Liver (tissue), 9 donors: ENCODE measurements around the gene GNG8. TPM values are rescaled to one million over a fixed set of nuclear protein-coding genes. Genes with fewer than 3 reads are reported as not detected.
A peak's percentile ranks its signal among the peaks of the same experiment; 100 is the strongest.

Source experiments
- DNase-seq: peaks from one replicate; pipeline ENCODE4 v3.0.0-alpha.2; 2017; ENCODE audit warnings: low spot score
- H3K27ac ChIP-seq, 2 donors: one replicate each; pipeline ENCODE4 v1.7.0; 2013; ENCODE audit warnings: inconsistent platforms in 2 of 2, low read length in 2 of 2, control low read depth in 1 of 2, low read depth in 1 of 2, mild to moderate bottlenecking in 1 of 2
- H3K27me3 ChIP-seq, 4 donors: one replicate each; pipeline versions ENCODE4 v1.6.1 to v1.7.0; 2013; ENCODE audit warnings: low read length in 3 of 4, inconsistent platforms in 1 of 4, mild to moderate bottlenecking in 1 of 4, moderate library complexity in 1 of 4; ENCODE audit not compliant: control insufficient read depth in 4 of 4, insufficient read depth in 4 of 4
- H3K36me3 ChIP-seq, 4 donors: one replicate each; pipeline versions ENCODE4 v1.6.1 to v1.7.0; 2013; ENCODE audit warnings: low read length in 3 of 4, mild to moderate bottlenecking in 3 of 4, low read depth in 1 of 4, moderate library complexity in 1 of 4; ENCODE audit not compliant: control insufficient read depth in 4 of 4, insufficient read depth in 3 of 4
- H3K4me1 ChIP-seq, 4 donors: one replicate each; pipeline versions ENCODE4 v1.6.1 to v1.7.0; 2013; ENCODE audit warnings: low read length in 3 of 4, mild to moderate bottlenecking in 3 of 4, moderate library complexity in 1 of 4; ENCODE audit not compliant: control insufficient read depth in 4 of 4, insufficient read depth in 4 of 4
- H3K4me3 ChIP-seq, 3 donors: one replicate each; pipeline versions ENCODE4 v1.6.1 to v1.7.0; 2013; ENCODE audit warnings: low read length in 3 of 3, control low read depth in 1 of 3, low read depth in 1 of 3, mild to moderate bottlenecking in 1 of 3
- H3K9ac ChIP-seq, 2 donors: one replicate each; pipeline ENCODE4 v1.7.0; 2013; ENCODE audit warnings: low read length in 2 of 2, mild to moderate bottlenecking in 2 of 2, moderate library complexity in 2 of 2, control low read depth in 1 of 2, low read depth in 1 of 2
- H3K9me3 ChIP-seq, 4 donors: one replicate each; pipeline versions ENCODE4 v1.6.1 to v1.7.0; 2013; ENCODE audit warnings: low read length in 3 of 4; ENCODE audit not compliant: control insufficient read depth in 4 of 4
- CTCF ChIP-seq: fragments of 150-350 bp; IDR thresholded peaks from 2 replicates; pipeline ENCODE4 v1.5.1; 2017; ENCODE audit warnings: improper control_type of control experiment, low read depth, low read length; ENCODE audit not compliant: missing input control
- EGR1 ChIP-seq, 2 donors: IDR thresholded peaks; 2 replicates each; pipeline ENCODE4 v1.6.1; 2016 to 2018; ENCODE audit warnings: antibody characterized with exemption in 2 of 2, low read depth in 2 of 2
- FOXA1 ChIP-seq: IDR thresholded peaks from 2 replicates; pipeline ENCODE4 v1.6.1; 2016; ENCODE audit warnings: antibody characterized with exemption
- FOXA2 ChIP-seq: IDR thresholded peaks from 2 replicates; pipeline ENCODE4 v1.6.1; 2016; ENCODE audit warnings: antibody characterized with exemption
- GABPA ChIP-seq, 2 donors: IDR thresholded peaks in 1 of 2; conservative IDR thresholded peaks in 1 of 2; 2 replicates each; pipeline ENCODE4 v1.6.1; 2016; ENCODE audit warnings: antibody characterized with exemption in 2 of 2, mild to moderate bottlenecking in 1 of 2, moderate library complexity in 1 of 2
- HNF4A ChIP-seq, 2 donors: conservative IDR thresholded peaks; 2 replicates each; pipeline ENCODE4 v1.6.1; 2016; ENCODE audit warnings: antibody characterized with exemption in 2 of 2, mild to moderate bottlenecking in 2 of 2
- HNF4G ChIP-seq: IDR thresholded peaks from 2 replicates; pipeline ENCODE4 v1.6.1; 2016; ENCODE audit warnings: antibody characterized with exemption
- JUND ChIP-seq, 2 donors: IDR thresholded peaks; 2 replicates each; pipeline ENCODE4 v1.6.1; 2016; ENCODE audit warnings: antibody characterized with exemption in 2 of 2
- NR2F2 ChIP-seq: IDR thresholded peaks from 2 replicates; pipeline ENCODE4 v1.6.1; 2016; ENCODE audit warnings: antibody characterized with exemption
- RAD21 ChIP-seq, 2 donors: IDR thresholded peaks; 2 replicates each; pipeline ENCODE4 v1.6.1; 2016; ENCODE audit warnings: antibody characterized with exemption in 2 of 2, mild to moderate bottlenecking in 2 of 2
- RXRA ChIP-seq, 2 donors: IDR thresholded peaks; 2 replicates each; pipeline ENCODE4 v1.6.1; 2017 to 2018; ENCODE audit warnings: antibody characterized with exemption in 2 of 2, mild to moderate bottlenecking in 1 of 2
- SP1 ChIP-seq: IDR thresholded peaks from 2 replicates; pipeline ENCODE4 v1.6.1; 2018; ENCODE audit warnings: antibody characterized with exemption, mild to moderate bottlenecking
- TAF1 ChIP-seq: conservative IDR thresholded peaks from 2 replicates; pipeline ENCODE4 v1.6.1; 2016; ENCODE audit warnings: antibody characterized with exemption, mild to moderate bottlenecking
- WGBS: extraction: QIAGEN DNeasy Blood & Tissue Kit; methylation state at CpG from one replicate; pipeline ENCODE4 v1.1.7; 2013; 5-methylcytosine and 5-hydroxymethylcytosine counted together
- polyA plus RNA-seq, 2 donors: library from polyadenylated mRNA; stranded (reverse) in 1 of 2; unstranded in 1 of 2; fragments of 200-250 nt in 1 of 2; fragments of >200 nt in 1 of 2; fragmentation: Nextera tagmentation in 1 of 2; extraction: Ambion mirVana in 1 of 2; gene quantifications; one replicate each; pipeline versions ENCODE4 v1.2.1 to v1.2.3, GENCODE V29; 2013 to 2015
- total RNA-seq, 2 donors: library from RNA; depleted of rRNA; stranded (reverse); fragments of >200 nt; gene quantifications; one replicate each; pipeline ENCODE4 v1.2.3, GENCODE V29; 2014
- TF ChIP-seq, protein P1 (sequence below): IDR thresholded peaks from 2 replicates; pipeline ENCODE4 v1.6.1; 2016; ENCODE audit warnings: antibody characterized with exemption, mild to moderate bottlenecking
- TF ChIP-seq, protein P2 (sequence below): IDR thresholded peaks from 2 replicates; pipeline ENCODE4 v1.6.1; 2016; ENCODE audit warnings: antibody characterized with exemption
- TF ChIP-seq, protein P3 (sequence below): IDR thresholded peaks from 2 replicates; pipeline ENCODE4 v1.6.1; 2016; ENCODE audit warnings: antibody characterized with exemption
- donor health status: healthy.
- donor health status: healthy.
- donor health status: healthy.
- donor health status: healthy.
- donor health status: healthy.

GNG8 gene
- total and polyA plus RNA-seq, 4 donors: not detected

- 54% methylated on average over 7 of the region's 7 CpGs for WGBS
- Histone ChIP-seq H3K9ac (no peak overlapping the region), H3K4me1 (peaks cover 0 to 5% (median 0%) of the 10 kb centered on the region in 4 donors), H3K4me3 (no peak overlapping the region), H3K27me3 (no peaks in the 10 kb centered on the region), H3K27ac (no peak overlapping the region), H3K36me3 (no peaks in the 10 kb centered on the region), H3K9me3 (no peaks in the 10 kb centered on the region)
- DNase-seq: no peak
- TF ChIP-seq RXRA (IDR thresholded peaks at IDR 0.05): no peak
- TF ChIP-seq EGR1 (IDR thresholded peaks at IDR 0.05; ENCODE audit: low read depth in 2 of 2): no peak
- no peak for TF ChIP-seq SP1
- TF ChIP-seq RAD21 (IDR thresholded peaks at IDR 0.05): no peak
- no peak for TF ChIP-seq TAF1
- TF ChIP-seq FOXA2: no peak
- TF ChIP-seq NR2F2: no peak
These were observed 13.9 kb downstream of the GNG8 start for GRCh38 chr19:46622118-46622446.

DNA sequence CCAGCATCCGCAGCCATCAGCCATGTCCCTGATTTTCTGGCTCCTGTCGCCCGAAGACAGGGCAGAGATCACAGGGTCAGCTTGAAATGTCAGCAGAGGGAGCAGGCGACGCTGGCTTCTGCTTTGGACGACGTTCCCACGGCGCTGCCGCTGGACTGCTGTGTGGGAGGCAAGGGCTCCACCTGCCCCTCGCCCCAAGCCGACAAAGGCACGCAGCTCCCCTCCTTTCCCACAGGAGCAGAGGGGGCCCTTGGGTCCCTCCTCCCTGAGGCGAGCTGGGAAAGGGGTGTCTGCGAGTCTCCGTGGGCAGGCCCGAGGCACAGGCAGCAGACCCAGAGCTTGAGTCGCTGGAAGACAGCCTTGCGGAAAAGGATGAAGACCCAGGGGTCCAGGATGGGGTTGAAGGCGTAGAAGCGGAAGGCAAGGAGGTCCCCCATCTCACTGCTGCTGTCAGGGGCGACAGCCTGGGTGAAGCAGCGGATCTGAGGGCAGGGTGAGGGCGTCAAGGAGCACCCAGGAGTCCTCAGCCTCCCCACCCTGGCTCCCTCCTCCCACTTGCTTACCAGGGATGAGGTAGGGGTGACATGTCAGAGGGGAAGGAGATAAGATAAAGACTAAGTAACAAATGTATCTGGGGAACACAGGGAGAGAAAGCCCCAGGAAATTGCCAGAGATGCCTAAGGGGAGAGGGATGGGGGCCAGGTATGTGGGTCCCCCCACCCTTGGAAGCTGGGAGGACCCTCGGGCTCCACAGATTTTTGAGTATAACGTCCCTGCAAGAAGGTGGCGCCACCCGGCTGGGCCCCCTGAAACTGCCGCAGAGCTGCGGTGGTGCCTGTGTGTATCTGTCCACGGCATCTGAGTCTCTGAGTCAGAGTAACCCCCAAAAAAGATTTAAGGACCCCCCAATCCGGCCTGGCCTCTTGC is 14.5 kb downstream of the GNG8 start:
- Histone ChIP-seq H3K4me3 (peak overlapping the region in 1 of 3 donors; percentile 3), H3K27me3 (no peaks in the 10 kb centered on the region), H3K36me3 (no peaks in the 10 kb centered on the region), H3K27ac (peak overlapping the region in 1 of 2 donors; percentile 35), H3K9me3 (no peaks in the 10 kb centered on the region), H3K4me1 (peaks cover 0 to 8% (median 3%) of the 10 kb centered on the region in 4 donors), H3K9ac (no peak overlapping the region)
- no peak for TF ChIP-seq CTCF
- TF ChIP-seq RAD21 (IDR thresholded peaks at IDR 0.05): no peak
- TF ChIP-seq FOXA1: no peak
- peak; percentile 87 for TF ChIP-seq NR2F2
- TF ChIP-seq SP1: no peak
- TF ChIP-seq GABPA (IDR thresholded peaks at IDR 0.05 in 1 of 2, conservative IDR thresholded peaks at IDR 0.05 in 1 of 2): no peak
- DNase-seq: no peak
- 49% methylated on average over 32 of the region's 32 CpGs for WGBS

- no peaks in the 10 kb centered on the region for H3K27me3 ChIP-seq
- DNase-seq: no peak
- H3K9me3 ChIP-seq: no peaks in the 10 kb centered on the region
- WGBS: 66% methylated on average over 6 of the region's 6 CpGs
- H3K27ac ChIP-seq: peak overlapping the region in 1 of 2 donors; percentile 35
- peaks cover 0 to 8% (median 3%) of the 10 kb centered on the region in 4 donors for H3K4me1 ChIP-seq
- no peak overlapping the region for H3K4me3 ChIP-seq
- TF ChIP-seq HNF4A (conservative IDR thresholded peaks at IDR 0.05) (no peak), FOXA1 (no peak), HNF4G (no peak), SP1 (no peak), GABPA (IDR thresholded peaks at IDR 0.05 in 1 of 2, conservative IDR thresholded peaks at IDR 0.05 in 1 of 2) (no peak), TAF1 (no peak), CTCF (no peak), FOXA2 (no peak), JUND (IDR thresholded peaks at IDR 0.05) (no peak), NR2F2 (no peak), RXRA (IDR thresholded peaks at IDR 0.05) (no peak)
- TF ChIP-seq, protein P1, sequence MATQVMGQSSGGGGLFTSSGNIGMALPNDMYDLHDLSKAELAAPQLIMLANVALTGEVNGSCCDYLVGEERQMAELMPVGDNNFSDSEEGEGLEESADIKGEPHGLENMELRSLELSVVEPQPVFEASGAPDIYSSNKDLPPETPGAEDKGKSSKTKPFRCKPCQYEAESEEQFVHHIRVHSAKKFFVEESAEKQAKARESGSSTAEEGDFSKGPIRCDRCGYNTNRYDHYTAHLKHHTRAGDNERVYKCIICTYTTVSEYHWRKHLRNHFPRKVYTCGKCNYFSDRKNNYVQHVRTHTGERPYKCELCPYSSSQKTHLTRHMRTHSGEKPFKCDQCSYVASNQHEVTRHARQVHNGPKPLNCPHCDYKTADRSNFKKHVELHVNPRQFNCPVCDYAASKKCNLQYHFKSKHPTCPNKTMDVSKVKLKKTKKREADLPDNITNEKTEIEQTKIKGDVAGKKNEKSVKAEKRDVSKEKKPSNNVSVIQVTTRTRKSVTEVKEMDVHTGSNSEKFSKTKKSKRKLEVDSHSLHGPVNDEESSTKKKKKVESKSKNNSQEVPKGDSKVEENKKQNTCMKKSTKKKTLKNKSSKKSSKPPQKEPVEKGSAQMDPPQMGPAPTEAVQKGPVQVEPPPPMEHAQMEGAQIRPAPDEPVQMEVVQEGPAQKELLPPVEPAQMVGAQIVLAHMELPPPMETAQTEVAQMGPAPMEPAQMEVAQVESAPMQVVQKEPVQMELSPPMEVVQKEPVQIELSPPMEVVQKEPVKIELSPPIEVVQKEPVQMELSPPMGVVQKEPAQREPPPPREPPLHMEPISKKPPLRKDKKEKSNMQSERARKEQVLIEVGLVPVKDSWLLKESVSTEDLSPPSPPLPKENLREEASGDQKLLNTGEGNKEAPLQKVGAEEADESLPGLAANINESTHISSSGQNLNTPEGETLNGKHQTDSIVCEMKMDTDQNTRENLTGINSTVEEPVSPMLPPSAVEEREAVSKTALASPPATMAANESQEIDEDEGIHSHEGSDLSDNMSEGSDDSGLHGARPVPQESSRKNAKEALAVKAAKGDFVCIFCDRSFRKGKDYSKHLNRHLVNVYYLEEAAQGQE: no peak
- TF ChIP-seq, protein P2, sequence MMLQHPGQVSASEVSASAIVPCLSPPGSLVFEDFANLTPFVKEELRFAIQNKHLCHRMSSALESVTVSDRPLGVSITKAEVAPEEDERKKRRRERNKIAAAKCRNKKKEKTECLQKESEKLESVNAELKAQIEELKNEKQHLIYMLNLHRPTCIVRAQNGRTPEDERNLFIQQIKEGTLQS: no peak
- TF ChIP-seq, protein P3, sequence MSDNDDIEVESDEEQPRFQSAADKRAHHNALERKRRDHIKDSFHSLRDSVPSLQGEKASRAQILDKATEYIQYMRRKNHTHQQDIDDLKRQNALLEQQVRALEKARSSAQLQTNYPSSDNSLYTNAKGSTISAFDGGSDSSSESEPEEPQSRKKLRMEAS: no peak
- no peaks in the 10 kb centered on the region for H3K36me3 ChIP-seq
- no peak overlapping the region for H3K9ac ChIP-seq
These were observed 15.3 kb downstream of the GNG8 start for GRCh38 chr19:46620716-46621115.
